Measurements from ENCODE around the gene DRD2.

DRD2 gene

DNA sequence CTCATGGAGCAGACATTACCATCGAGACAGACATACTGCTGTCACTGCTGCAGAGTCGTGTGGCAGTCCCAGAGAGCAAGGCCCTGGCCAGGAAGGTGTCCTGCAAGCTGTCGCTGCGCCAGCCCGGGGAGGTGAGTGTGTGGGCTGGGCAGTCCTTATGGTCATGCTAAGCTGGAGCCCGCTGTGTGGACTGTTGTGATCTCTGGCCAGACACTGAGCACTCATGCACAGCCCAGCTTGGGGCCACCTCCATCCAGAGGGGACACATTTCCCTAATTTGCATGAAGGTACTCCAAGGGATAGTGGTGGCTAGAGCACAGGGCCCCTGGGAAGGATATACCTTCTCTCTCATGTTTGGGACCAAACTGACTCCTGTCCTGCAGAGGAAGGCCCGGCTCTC, 78.0 kb downstream of the DRD2 start:
- DNase-seq, result no peak

DNA sequence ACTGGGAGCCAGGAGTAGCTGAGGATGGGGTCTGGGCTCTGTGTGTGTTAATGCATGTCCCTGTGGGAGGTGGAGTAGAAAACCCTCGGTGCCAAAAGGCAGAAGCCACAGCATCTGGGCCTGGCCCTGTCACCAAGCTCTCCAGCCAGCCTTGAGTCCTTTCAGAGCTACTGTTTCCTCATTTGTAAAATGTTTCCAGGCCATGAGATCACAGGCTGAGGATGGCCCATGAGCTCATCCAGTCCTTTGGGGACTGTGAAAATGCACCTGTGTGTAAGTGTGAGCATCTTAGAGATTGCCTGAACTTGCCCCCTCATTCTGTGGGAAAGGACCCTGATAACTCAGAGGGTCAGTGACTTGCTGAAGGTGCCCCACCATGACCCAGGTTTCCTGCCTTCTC, 78.5 kb downstream of the DRD2 start:
- no peak for DNase-seq

DNA sequence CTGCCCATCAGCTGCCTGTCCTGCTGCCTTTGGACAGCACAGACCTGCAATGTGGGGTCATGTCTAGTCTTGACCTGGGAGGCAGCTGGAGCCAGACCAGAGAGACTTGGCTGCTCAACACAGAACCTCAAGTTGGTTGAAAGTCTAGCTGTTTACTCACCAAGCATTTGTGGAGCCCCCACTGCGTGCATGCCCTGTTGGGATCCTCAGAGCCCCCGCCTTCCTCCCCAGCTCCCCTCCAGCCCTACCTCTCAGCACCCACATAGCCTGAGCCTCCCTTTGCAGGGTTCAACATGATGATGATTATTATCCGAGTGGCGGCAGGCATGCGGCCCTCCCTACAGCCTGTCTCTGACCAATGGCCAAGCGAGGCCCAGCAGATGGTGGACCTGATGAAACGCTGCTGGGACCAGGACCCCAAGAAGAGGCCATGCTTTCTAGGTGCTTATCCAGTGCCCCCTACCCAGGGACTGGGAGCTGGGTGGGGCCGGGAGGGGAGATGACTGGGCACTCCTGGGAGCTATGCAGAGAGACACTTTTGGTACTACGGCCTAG, 79.3 kb downstream of the DRD2 start:
- no peak for DNase-seq

GRCh38 chr11:113394919-113395318, 80.3 kb downstream of the DRD2 start:
- DNase-seq, result no peak

- no peak for DNase-seq
Measured at GRCh38 chr11:113393501-113393985, 81.7 kb downstream of the DRD2 start.

GRCh38 chr11:113392236-113392921, 82.8 kb downstream of the DRD2 start:
- DNase-seq, result no peak

- DNase-seq, result no peak
Measured at GRCh38 chr11:113389272-113389671, 85.9 kb downstream of the DRD2 start.

DNA sequence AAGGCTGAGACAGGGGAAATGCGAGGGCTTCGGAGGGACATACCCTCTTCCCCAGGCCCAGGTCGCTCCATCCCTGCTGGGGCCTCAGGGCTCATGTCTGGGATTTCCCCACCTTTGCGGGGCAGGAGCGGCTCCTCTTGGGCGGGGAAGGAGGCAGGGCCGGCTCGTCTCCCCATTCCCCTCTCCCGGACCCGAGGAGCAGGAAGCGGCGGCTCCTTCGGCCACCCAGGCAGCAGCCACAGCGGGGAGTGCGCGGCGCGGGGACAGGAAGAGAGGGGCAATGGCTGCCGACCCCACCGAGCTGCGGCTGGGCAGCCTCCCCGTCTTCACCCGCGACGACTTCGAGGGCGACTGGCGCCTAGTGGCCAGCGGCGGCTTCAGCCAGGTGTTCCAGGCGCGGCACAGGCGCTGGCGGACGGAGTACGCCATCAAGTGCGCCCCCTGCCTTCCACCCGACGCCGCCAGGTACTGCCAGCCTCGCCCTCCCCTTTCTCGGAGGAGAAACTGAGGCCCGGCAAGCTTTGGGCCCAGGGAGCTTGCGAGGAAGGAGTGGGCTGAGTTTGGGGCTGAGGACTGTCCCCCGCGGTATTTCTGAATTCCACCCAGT, 87.5 kb downstream of the DRD2 start, which contains the start of gene ANKK1:
Gene ANKK1 (plus strand): TSS at position 175 of the 607 bp plus-strand sequence. CDS start 106 bp downstream, at position 281.
- DNase-seq, result no peak

DNA sequence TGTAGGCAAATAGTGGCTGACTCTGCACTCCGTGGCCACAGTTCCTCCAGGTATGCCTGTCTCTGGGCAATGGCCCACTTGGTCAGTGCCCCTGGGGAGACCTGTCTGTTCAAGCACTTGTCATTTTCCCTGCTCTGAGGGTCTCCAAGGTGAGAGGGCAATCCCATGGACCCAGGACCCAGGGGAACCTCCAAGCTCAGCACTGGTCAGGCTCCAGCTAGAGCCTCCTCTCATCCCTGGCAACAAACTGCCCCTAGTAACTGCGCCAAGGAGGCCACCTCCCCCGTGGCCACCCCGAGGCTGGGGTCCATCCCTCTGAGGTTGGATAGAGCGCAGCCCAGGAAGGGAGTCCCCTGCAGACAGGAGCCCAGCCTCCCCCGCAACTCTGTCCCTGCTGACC, 88.3 kb downstream of the DRD2 start:
- no peak for DNase-seq

GRCh38 chr11:113385749-113386148, 89.4 kb downstream of the DRD2 start:
- no peak for DNase-seq

GRCh38 chr11:113384551-113384950, 90.6 kb downstream of the DRD2 start:
- DNase-seq, result no peak

DNA sequence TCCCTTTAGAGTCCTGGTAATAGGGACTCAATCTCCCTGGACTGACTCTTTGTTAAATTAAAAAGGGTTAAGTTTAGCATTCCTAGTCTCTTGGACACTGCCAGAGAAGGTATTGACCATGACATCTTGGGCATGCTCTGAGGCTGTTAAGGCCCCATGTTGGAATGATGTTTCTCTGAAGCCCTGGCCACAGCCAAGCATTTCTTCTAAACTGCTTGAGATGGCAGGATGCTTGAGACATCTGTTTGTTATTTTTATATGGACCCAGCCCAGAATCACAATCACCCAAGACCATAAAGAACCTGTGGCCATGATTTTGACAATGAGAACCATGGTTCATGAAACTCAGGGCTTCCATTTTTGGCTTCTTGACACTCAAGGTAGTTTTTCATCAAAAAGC, 93.1 kb downstream of the DRD2 start:
- no peak for DNase-seq

GRCh38 chr11:113378692-113379091, 96.5 kb downstream of the DRD2 start:
- DNase-seq, result no peak

DNA sequence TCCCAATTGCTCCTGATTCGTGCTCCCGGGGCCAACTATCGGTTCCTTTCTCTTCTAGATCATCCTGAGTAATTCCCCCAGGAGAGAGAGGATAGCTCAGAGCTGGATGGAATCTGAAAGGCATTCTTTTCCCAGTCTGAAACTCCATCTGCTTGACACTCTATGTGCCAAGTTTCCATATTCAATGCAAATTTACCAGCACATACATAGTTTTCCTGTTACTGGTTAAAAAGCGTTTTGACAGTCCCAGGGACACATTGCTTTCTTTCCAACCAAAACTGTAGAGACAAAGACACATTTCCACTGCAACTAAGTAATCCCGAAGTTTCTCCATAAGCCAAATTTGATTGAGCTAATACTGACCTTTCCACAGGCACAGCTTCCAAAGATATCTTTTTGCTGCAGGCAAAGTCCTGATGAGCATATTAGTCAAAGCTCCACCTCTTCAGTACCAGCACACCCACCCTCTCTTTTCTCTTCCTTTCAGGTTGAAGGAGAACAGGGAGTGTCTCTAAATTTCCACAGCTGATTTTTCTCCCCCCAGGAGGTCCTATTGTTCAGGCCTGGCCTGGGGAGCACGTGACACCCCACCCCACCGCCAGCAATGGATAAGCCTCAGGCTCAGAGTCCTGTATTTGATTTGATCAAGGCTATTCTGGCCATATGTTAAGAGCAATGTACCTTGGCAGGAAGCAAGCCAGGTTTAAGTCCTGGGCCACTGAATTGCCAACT, 97.4 kb downstream of the DRD2 start:
- DNase-seq, result no peak

- DNase-seq, result no peak
Measured at GRCh38 chr11:113376156-113376555, 99.0 kb downstream of the DRD2 start.

GRCh38 chr11:113375402-113375801, 99.8 kb downstream of the DRD2 start:
- no peak for DNase-seq

GRCh38 chr11:113373981-113374560, 101.1 kb downstream of the DRD2 start:
- DNase-seq, result no peak

GRCh38 chr11:113373306-113373705, 101.9 kb downstream of the DRD2 start:
- no peak for DNase-seq

- no peak for DNase-seq
Measured at GRCh38 chr11:113372309-113372708, 102.9 kb downstream of the DRD2 start.

DNA sequence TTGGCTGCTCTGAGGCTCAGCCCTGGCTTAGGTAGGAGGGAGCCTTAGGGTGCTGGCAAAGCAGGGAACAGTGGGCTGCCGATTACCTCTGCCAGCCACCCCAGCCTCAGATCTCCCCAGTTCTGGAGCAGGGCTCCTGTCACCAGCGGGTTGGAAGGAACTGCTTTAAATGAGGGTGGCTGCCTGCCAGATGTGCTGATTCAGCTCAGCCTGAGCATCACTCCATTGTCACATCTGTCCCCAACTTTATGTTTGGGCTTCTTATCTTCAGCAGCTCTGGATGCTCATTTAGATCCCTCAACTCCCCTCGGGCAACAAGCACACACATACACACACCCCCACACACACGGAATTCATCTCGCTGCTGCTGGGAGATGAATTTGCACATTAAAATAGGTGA, 104.6 kb downstream of the DRD2 start:
- no peak for DNase-seq

DNA sequence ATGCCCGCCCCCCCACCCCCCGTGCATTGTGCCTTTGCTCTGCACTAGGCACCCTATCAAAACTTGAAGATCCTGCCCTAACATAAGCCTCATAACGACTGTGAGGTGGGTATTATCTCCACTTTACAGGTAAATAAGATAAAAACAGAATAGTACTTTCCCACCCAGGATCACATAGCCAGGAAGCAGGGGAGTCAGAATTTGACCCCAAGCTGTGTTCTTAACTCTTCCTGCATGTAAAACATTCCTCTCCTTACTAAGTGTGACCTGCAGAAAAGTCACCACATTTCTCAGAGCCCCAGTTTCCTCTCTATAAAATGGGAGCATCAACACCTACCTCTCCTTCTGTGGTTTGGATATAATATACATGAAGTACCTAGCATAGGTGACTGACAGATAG, 105.8 kb downstream of the DRD2 start:
- no peak for DNase-seq

DNA sequence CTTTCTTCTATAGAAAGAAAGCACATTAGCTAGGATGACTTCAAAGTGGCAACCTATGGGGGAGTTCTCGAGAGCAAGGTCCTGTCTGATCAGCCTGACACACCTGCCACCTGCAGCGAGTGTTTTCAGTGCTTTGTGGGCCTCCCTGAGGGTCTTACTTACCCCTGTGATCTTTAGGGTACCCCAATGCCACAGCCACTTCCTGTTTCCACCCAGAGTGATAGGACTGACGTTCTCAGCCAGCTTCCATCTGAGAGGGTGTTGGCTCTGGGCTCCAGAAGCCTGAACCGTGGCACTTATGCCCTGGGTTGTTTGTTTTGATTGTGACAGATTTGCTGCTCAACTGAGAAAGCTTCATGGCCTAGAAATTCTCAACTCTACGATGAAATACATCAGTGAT, 109.3 kb downstream of the DRD2 start:
- DNase-seq, result no peak

DNA sequence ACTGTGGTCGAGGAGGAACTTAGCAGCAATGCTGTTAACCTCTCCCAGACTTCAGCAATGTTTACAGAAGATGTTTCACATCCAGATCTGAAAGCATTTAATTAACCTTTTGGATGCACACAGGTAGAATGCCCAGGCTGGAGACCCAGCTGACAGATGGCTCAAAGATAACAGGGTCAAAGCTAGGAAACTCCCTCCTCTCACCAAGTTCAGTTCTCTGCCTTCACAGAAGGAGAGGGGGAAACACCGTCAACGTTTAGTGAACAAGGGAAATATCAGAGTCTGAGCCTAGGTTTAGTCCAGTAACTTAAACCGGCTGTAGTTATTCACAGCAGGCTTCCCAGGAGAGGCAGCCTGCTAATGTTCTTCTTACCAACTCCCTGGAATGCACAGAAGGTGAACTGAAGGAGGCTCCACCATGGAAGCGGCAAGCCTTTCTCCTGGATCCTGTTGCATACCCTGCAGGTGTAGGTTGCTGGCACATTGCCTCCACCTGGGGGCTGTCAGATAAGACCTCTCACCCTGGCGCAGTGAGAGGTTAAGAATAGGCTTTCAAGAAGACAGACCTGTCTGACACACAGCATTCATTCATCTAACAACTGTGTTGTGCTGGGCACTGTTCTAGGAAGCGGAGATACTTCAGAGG, 111.1 kb downstream of the DRD2 start:
- no peak for DNase-seq
